Measurements from ENCODE around the gene GLI1. TPM values are rescaled to one million over a fixed set of nuclear protein-coding genes. Genes with fewer than 3 reads are reported as not detected.
A peak's percentile ranks its signal among the peaks of the same experiment; 100 is the strongest.

The GLI1 gene
- total RNA-seq, 2 donors from 2014 or later, result 1.7 to 11.5 TPM

DNA sequence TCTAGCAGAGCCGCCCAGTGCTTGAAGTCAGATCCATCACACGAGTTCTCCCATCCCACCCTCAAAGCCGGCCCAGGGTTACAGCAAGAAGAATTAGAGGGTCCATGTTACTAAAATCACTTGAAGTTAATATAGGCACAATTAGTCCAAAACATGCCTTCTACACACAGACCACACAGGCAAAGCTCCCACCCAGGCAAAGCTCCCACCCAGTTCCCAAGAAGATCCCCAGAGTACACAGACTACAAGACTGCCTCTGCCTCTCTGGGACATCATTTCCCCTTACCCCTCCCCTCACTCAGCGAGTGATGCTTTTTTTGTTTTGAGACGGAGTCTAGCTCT, 3.3 kb downstream of the GLI1 start:
- Histone ChIP-seq H3K27ac (peak overlapping the region; percentile 86 to 89), H3K4me1 (replicated peaks) (peaks cover 9% of the 10 kb centered on the region), H3K9me3 (no peaks in the 10 kb centered on the region), H3K27me3 (replicated peaks; ENCODE audit: insufficient read depth) (no peaks in the 10 kb centered on the region), H3K36me3 (no peaks in the 10 kb centered on the region), H3K4me3 (no peak overlapping the region)
- intact Hi-C loops (cut with DNase I), result loop anchor here (10.0 kb wide), 1 partner anchor 162 kb away; no protein-coding TSS in a partner anchor
- no peak for TF ChIP-seq CTCF (IDR thresholded peaks at IDR 0.05)
- no peak for TF ChIP-seq POLR2AphosphoS5 (IDR thresholded peaks at IDR 0.05)
- TF ChIP-seq POLR2A (IDR thresholded peaks at IDR 0.05), result no peak
- WGBS, result 27% methylated on average over 5 of the region's 5 CpGs
- DNase-seq (ENCODE audit: low spot score), result no peak

- Histone ChIP-seq H3K27me3 (replicated peaks; ENCODE audit: insufficient read depth) (no peaks in the 10 kb centered on the region), H3K4me3 (no peak overlapping the region), H3K27ac (no peak overlapping the region), H3K4me1 (replicated peaks) (peaks cover 3% of the 10 kb centered on the region), H3K36me3 (no peaks in the 10 kb centered on the region), H3K9me3 (no peaks in the 10 kb centered on the region)
- WGBS, result 92% methylated on average over 12 of the region's 12 CpGs
- intact Hi-C loops (cut with DNase I), result loop anchor here (10.0 kb wide), 1 partner anchor 160 kb away; no protein-coding TSS in a partner anchor
- no peak for DNase-seq (ENCODE audit: low spot score)
- no peak for TF ChIP-seq POLR2AphosphoS5 (IDR thresholded peaks at IDR 0.05)
- no peak for TF ChIP-seq CTCF (IDR thresholded peaks at IDR 0.05)
- no peak for TF ChIP-seq POLR2A (IDR thresholded peaks at IDR 0.05)
Measured at GRCh38 chr12:57464569-57464968, 5.0 kb downstream of the GLI1 start.

- Histone ChIP-seq H3K36me3 (no peaks in the 10 kb centered on the region), H3K27me3 (replicated peaks; ENCODE audit: insufficient read depth) (no peaks in the 10 kb centered on the region), H3K27ac (no peak overlapping the region), H3K4me3 (no peak overlapping the region), H3K9me3 (no peaks in the 10 kb centered on the region), H3K4me1 (replicated peaks) (peaks cover 3% of the 10 kb centered on the region)
- TF ChIP-seq POLR2A (IDR thresholded peaks at IDR 0.05) (no peak), POLR2AphosphoS5 (IDR thresholded peaks at IDR 0.05) (no peak), CTCF (IDR thresholded peaks at IDR 0.05) (no peak)
- 88% methylated on average over 6 of the region's 6 CpGs for WGBS
- no peak for DNase-seq (ENCODE audit: low spot score)
- intact Hi-C loops (cut with DNase I), result loop anchor here (10.0 kb wide), 1 partner anchor 160 kb away; no protein-coding TSS in a partner anchor
Measured at GRCh38 chr12:57465030-57465746, 5.6 kb downstream of the GLI1 start.

DNA sequence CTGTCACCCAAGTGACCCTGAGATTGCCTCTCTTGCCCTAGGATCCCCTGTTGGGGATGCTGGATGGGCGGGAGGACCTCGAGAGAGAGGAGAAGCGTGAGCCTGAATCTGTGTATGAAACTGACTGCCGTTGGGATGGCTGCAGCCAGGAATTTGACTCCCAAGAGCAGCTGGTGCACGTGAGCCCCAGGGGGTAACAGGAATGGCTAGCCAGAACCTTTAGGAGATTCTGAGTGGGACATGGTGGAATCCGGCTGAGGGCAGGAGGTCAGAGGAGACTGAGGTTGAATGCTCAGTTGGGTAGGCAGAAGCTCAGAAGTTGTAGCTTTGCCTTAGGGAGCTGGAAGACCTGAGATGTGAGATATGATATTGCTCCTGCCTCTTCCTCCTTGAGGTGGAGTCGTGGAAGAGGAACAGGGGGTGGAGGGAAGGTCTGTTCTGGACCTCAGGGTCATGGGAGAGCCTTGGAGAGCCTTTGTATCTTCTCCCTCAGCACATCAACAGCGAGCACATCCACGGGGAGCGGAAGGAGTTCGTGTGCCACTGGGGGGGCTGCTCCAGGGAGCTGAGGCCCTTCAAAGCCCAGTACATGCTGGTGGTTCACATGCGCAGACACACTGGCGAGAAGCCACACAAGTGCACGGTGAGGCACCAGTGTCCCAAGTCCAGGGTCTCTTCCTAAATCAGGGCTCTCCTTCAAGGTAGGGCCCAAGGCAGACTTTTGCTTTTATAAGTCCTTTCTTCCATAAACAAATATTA, 6.3 kb downstream of the GLI1 start:
- intact Hi-C loops (cut with DNase I), result loop anchor here (10.0 kb wide), 1 partner anchor 159 kb away; no protein-coding TSS in a partner anchor
- H3K27me3 ChIP-seq (replicated peaks; ENCODE audit: insufficient read depth), result no peaks in the 10 kb centered on the region

More for the DNA sequence above, 6.3 kb downstream of the GLI1 start:
- TF ChIP-seq POLR2AphosphoS5 (IDR thresholded peaks at IDR 0.05) (no peak), CTCF (IDR thresholded peaks at IDR 0.05) (no peak)
- H3K4me3 ChIP-seq, result no peak overlapping the region
- H3K9me3 ChIP-seq, result no peaks in the 10 kb centered on the region
- no peaks in the 10 kb centered on the region for H3K36me3 ChIP-seq
- no peak overlapping the region for H3K27ac ChIP-seq
- peaks cover under 1% of the 10 kb centered on the region for H3K4me1 ChIP-seq (replicated peaks)
- 82% methylated on average over 14 of the region's 14 CpGs for WGBS
- no peak for DNase-seq (ENCODE audit: low spot score)

Data from prostate gland (tissue), 2 donors.